ENCODE measurements around the gene PIP5K1C.

DNA sequence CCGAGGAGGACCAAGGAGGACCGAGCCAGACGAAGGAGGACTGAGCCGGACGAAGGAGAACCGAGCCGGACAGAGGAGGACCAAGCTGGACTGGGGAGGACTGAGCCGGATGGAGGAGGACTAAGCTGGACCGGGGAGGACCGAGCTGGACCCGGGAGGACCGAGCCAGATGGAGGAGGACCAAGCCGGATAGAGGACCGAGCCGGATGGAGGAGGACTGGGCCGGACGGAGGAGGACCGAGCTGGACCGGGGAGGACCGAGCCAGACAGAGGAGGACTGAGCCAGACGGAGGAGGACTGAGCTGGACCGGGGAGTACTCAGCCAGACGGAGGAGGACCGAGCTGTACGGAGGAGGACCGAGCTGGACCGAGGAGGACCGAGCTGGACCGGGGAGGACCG, 3.2 kb downstream of the PIP5K1C start:
- TF ChIP-seq, protein P1, sequence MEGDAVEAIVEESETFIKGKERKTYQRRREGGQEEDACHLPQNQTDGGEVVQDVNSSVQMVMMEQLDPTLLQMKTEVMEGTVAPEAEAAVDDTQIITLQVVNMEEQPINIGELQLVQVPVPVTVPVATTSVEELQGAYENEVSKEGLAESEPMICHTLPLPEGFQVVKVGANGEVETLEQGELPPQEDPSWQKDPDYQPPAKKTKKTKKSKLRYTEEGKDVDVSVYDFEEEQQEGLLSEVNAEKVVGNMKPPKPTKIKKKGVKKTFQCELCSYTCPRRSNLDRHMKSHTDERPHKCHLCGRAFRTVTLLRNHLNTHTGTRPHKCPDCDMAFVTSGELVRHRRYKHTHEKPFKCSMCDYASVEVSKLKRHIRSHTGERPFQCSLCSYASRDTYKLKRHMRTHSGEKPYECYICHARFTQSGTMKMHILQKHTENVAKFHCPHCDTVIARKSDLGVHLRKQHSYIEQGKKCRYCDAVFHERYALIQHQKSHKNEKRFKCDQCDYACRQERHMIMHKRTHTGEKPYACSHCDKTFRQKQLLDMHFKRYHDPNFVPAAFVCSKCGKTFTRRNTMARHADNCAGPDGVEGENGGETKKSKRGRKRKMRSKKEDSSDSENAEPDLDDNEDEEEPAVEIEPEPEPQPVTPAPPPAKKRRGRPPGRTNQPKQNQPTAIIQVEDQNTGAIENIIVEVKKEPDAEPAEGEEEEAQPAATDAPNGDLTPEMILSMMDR (IDR thresholded peaks at IDR 0.05; ENCODE audit: insufficient read depth, low read length, poor library complexity, severe bottlenecking) = no peak
- TF ChIP-seq EZH2phosphoT487 (conservative IDR thresholded peaks at IDR 0.05; ENCODE audit: low read length) = no peak
